Dermis microvascular lymphatic vessel endothelial cell (primary cell): ENCODE measurements around the gene GNPTAB. TPM values are rescaled to one million over a fixed set of nuclear protein-coding genes. Genes with fewer than 3 reads are reported as not detected.

ENCODE experiments used
- DNase-seq, 2 donors: peaks; one replicate each; pipeline versions ENCODE4 v3.0.0 to v3.0.0-alpha.2; 2010; ENCODE audit warnings: low read depth in 2 of 2
- total RNA-seq: library from RNA; depleted of rRNA; stranded (reverse); fragments of >200 nt; gene quantifications from 2 replicates; pipeline ENCODE4 v1.2.1, GENCODE V29; 2014

GNPTAB gene
- total RNA-seq, 1 donor from 2014 or later: 19.1 TPM

GRCh38 chr12:101773650-101774162, 57.1 kb downstream of the GNPTAB start:
- peak; percentile 63 to 79 for DNase-seq

DNA sequence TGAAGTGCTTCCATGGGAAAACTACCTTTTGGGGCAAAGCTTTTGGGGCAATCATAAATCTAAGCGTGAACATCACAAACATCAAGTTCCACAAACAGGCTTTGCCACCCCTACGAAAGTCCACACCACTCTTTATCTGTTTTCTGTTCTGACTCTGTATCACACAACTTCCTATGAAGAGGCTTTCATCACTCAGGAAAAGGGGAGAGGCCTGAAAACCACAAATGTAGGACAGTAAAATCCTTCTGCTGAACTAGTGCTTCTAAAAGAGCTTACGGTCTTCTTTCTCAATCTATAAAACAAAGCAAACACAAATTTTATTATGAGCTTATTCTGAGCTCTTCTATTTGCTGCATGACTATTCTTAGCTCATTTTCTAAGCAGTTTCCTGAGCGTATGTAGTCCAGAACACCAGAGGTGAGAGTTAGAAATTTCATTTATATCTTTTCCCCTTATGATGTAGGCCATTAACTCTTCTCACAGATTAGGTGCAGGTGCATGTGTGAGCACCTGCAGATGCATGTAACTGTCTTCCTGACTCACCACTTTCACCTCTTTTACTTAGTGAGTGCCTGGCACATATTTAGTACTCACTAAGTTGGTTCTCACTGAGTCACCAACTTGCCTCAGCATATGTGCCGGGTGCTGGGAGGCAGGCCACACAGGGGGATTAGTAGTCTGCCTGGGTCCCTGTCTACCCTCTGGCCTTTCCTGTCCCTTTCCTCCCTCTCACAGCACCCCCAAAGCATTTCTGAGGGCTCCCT, 58.6 kb downstream of the GNPTAB start:
- no peak for DNase-seq

DNA sequence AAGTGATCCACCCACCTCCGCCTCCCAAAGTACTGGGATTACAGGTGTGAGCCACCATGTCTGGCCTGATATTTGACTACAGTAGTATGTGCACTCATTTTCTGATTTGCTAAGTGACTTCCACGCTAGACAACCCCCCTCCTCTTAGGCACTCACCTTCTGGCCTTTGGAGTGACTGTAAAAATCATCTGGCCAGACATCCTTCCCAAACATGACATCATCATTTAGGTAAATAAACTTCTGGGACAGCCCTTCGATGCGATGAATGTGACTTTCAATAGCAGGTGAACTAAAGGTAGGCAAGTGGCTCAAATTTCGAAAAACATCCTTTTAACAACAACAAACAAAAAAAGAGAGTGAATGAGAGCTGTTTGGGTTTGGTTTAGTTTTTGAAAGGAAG, 60.9 kb downstream of the GNPTAB start:
- DNase-seq: no peak

GRCh38 chr12:101768781-101769180, 62.0 kb downstream of the GNPTAB start:
- no peak for DNase-seq

GRCh38 chr12:101767537-101767936, 63.2 kb downstream of the GNPTAB start:
- DNase-seq: no peak

GRCh38 chr12:101764051-101764792, 66.5 kb downstream of the GNPTAB start:
- DNase-seq: no peak

DNA sequence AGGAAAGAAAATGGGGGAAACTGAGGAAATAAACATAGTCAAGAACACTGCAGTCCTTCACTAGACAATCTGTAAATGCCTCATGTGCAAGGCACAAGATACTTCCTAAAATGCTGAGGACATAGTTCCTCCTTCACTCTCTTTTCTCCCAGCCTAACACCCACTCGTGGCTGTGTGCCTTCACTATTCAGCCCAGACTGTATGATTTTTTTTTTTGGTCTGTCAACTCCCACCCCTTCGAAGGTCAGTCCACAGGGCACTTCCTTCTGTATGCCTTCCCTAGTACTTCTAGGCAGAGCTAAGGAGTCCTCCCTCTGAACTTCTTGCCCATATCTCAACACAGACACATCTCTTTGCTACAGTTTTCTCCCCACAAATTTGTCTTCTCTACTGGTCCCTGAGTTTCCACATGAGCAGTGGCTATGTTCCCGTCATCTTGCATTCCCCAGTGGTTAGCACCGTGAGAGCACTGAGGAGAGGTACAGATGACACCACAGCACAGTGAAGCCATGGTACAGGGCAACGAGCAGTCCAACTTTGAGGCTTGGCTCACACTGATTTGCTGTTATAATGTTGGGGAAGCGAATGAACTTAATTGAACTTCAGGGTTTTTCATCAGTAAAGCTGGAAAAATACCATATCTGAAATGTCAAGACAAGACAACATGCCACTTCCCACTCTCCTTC, 67.4 kb downstream of the GNPTAB start:
- DNase-seq: no peak

DNA sequence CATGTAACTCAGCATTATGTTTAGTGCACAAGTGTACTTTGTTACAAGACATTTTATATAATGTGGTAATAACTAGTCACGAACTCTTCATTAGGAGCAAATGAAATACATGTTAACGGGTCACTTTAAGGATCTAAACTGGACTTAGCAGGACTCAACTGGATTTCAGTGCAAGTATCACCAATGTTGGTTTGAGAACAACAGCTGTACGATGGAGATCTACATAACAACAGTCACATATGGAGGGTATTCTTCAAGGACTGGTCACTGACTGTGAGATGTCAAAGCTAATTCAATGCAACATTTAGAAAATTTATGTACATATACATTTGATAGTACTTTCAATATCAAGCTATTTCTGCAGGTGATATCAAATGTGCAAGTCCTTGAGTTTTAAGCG, 69.0 kb downstream of the GNPTAB start:
- no peak for DNase-seq

- no peak for DNase-seq
Observed at GRCh38 chr12:101761350-101761749, 69.4 kb downstream of the GNPTAB start.

GRCh38 chr12:101759396-101760047, 71.2 kb downstream of the GNPTAB start:
- DNase-seq: peak; percentile 25 to 47

- DNase-seq: no peak
Observed at GRCh38 chr12:101750152-101750551, 80.6 kb downstream of the GNPTAB start.

- no peak for DNase-seq
Observed at GRCh38 chr12:101749657-101750056, 81.1 kb downstream of the GNPTAB start.

GRCh38 chr12:101748907-101749306, 81.9 kb downstream of the GNPTAB start:
- no peak for DNase-seq

GRCh38 chr12:101747697-101748096, 83.1 kb downstream of the GNPTAB start:
- no peak for DNase-seq

GRCh38 chr12:101746661-101747060, 84.1 kb downstream of the GNPTAB start:
- no peak for DNase-seq

- no peak for DNase-seq
Observed at GRCh38 chr12:101746196-101746595, 84.6 kb downstream of the GNPTAB start.

GRCh38 chr12:101745481-101745880, 85.3 kb downstream of the GNPTAB start:
- DNase-seq: peak; percentile 27 to 42

DNA sequence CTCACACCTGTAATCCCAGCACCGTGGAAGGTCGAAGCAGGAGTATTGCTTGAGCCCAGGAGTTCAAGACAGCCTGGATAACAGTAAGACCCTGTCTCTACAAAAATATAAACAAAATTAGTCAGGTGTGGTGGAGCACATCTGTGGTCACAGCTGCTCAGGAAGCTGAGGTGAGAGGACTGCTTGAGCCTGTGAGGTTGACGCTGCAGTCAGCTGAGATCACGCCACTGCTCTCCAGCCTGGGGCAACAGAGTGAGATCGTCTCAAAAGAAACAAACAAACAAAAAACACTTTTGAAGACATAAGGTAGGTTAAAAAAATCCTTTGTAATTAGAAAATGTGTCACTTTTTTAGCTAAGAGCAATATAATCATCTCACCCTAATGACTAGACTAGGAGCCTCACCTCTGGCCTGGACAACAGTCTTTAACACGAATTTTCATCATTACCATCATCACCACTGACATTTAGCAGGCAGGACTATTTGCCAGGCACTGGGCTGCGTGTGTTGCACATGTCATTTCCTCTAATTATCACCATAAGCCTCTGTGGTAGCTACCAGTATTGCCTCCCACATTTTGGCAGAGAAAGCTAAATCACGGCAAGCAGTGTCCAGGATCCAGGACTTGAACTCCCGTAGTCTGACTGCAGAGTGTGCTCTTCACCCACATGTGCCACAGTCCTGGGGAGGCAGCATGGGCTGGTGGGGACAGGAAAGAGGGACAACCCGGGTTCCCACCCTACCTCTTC, 86.9 kb downstream of the GNPTAB start:
- DNase-seq: no peak

DNA sequence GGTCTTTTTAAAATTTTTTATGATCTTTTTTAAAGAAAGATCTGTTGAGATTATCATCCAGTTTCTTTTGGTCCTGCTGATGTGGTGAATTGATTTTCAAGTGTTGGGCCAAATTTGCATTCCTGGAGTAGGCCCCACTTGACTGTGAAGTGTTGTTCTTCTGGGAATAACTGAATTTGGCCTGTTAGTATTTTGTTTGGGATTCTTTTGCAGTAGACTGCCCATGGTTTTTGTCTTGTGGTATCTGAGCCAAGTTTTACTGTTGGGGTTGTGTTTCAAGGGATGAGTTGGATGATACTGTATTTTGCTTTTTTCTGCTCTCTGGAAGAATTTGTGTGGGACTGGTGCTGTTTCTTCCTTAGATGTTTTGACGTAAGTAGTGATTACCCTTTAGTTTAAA, 87.5 kb downstream of the GNPTAB start:
- no peak for DNase-seq

GRCh38 chr12:101740980-101741379, 89.8 kb downstream of the GNPTAB start:
- no peak for DNase-seq

DNA sequence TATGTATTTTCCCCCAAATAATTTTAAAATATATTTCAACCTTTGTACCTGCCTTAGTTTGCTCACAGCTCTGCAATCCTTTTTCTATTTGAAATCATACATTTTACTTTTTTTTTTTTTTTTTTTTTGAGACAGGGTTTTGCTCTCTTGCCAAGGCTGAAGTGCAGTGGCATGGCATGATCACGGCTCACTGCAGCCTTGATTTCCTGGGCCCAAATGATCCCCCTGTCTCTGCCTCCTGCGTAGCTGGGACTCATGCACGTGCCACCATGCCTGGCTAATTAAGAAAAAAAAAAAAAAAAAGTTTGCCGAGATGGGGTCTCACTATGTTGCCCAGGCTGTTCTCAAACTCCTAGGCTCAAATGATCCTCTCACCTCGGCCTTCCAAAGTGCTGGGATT, 90.2 kb downstream of the GNPTAB start:
- DNase-seq: no peak
